Panc1 (cell line): ENCODE data around the gene BIRC6. TPM values are rescaled to one million over a fixed set of nuclear protein-coding genes. Genes with fewer than 3 reads are reported as not detected.

ENCODE experiments used
- ATAC-seq: fragments of 200-7000 bp; cut with Tn5 transposase; 2 replicates; pipeline ENCODE4 v1.9.1; 2020; ENCODE audit warnings: mild to moderate bottlenecking, moderate library complexity
- BruUV-seq: library from RNA; stranded (reverse); fragments of 400-500 nt; replicated peaks from 2 replicates; lab custom pipeline; 2021; lab: Mats Ljungman, UMichigan
- CTCF ChIA-PET: fragments of 300-600 bp; sonication (Branson Sonifier 250); formaldehyde crosslinking; loops from one replicate; lab custom pipeline; 2022; ENCODE audit warnings: antibody characterized with exemption; lab: Charles Lee
- POLR2A ChIA-PET: fragments of 300-600 bp; sonication (Branson Sonifier 250); formaldehyde crosslinking; loops from one replicate; lab custom pipeline; 2022; ENCODE audit warnings: antibody characterized with exemption; lab: Charles Lee
- DNase-seq: peaks from one replicate; pipeline ENCODE4 v3.0.0-alpha.2; 2010; ENCODE audit warnings: low read depth, low spot score
- H3K27ac ChIP-seq: 2 replicates; pipeline ENCODE4 v1.5.1; 2011; ENCODE audit warnings: mild to moderate bottlenecking, low read length, inconsistent platforms
- H3K27me3 ChIP-seq: fragments of 200-500 bp; sonication (Bioruptor generic); 2 replicates; pipeline ENCODE4 v1.6.0; 2014; ENCODE audit warnings: low read length, inconsistent platforms; ENCODE audit not compliant: control insufficient read depth, insufficient read depth
- H3K36me3 ChIP-seq: fragments of 200-500 bp; sonication (Bioruptor generic); 2 replicates; pipeline ENCODE4 v1.5.1; 2014; ENCODE audit warnings: inconsistent platforms, mild to moderate bottlenecking, low read length, moderate library complexity; ENCODE audit not compliant: control insufficient read depth, insufficient read depth
- H3K4me1 ChIP-seq: 2 replicates; pipeline ENCODE4 v1.5.1; 2011; ENCODE audit warnings: inconsistent platforms, mild to moderate bottlenecking, low read length, moderate library complexity; ENCODE audit not compliant: control insufficient read depth, insufficient read depth
- H3K4me3 ChIP-seq, 2 experiments: 2 replicates each; pipeline ENCODE4 v1.5.1; 2011 to 2012; ENCODE audit warnings: low read depth in 2 of 2, low read length in 2 of 2, mild to moderate bottlenecking in 2 of 2, inconsistent platforms in 1 of 2, moderate library complexity in 1 of 2
- H3K9me3 ChIP-seq: fragments of 200-500 bp; sonication (Bioruptor generic); 2 replicates; pipeline ENCODE4 v1.5.1; 2014; ENCODE audit warnings: low read depth, mild to moderate bottlenecking, inconsistent platforms, low read length, moderate library complexity; ENCODE audit not compliant: control insufficient read depth, insufficient read depth
- POLR2AphosphoS5 ChIP-seq: IDR thresholded peaks from 2 replicates; pipeline ENCODE4 v1.6.1; 2012; ENCODE audit warnings: mild to moderate bottlenecking, low read depth, low read length, moderate library complexity
- SIN3A ChIP-seq: IDR thresholded peaks from 2 replicates; pipeline ENCODE4 v1.6.1; 2012; ENCODE audit warnings: low read depth, mild to moderate bottlenecking, low read length, moderate library complexity, borderline replicate concordance; ENCODE audit not compliant: insufficient read depth
- TCF7L2 ChIP-seq: IDR thresholded peaks from 2 replicates; pipeline ENCODE4 v1.6.1; 2011; ENCODE audit warnings: mild to moderate bottlenecking, low read depth, low read length, inconsistent platforms
- in situ Hi-C: cut with HindIII; loops from 2 replicates; pipeline ENCODE4 v1.10.0; 2016; ENCODE audit warnings: low sequenced_read_pairs, low pct_unique_long_range_greater_than_20kb
- intact Hi-C: fragments of 100-400 bp; cut with micrococcal nuclease; formaldehyde crosslinking; loops from one replicate; pipeline ENCODE4 v1.10.0; 2022; ENCODE audit not compliant: unreplicated experiment
- total RNA-seq: library from RNA; stranded (reverse); gene quantifications from one replicate; pipeline ENCODE4 v1.2.1, GENCODE V29; 2021; ENCODE audit not compliant: unreplicated experiment
- TF ChIP-seq, protein P1 (sequence below): fragments of 450-650 bp; IDR thresholded peaks from 2 replicates; pipeline ENCODE4 v1.5.1; 2017; ENCODE audit warnings: mild to moderate bottlenecking
- TF ChIP-seq, protein P2 (sequence below), 2 experiments: IDR thresholded peaks; 2 replicates each; pipeline ENCODE4 v1.6.1; 2011 to 2012; ENCODE audit warnings: low read depth in 2 of 2, control low read depth in 1 of 2, low read length in 1 of 2, mild to moderate bottlenecking in 1 of 2, moderate library complexity in 1 of 2; ENCODE audit not compliant: insufficient read depth in 1 of 2

Gene BIRC6
- total RNA-seq, 1 experiment from 2014 or later = 73.1 TPM

- ATAC-seq = no peak
- Histone ChIP-seq H3K27ac (no peak overlapping the region), H3K36me3 (peaks cover 26% of the 10 kb centered on the region), H3K9me3 (no peaks in the 10 kb centered on the region), H3K4me1 (no peaks in the 10 kb centered on the region), H3K4me3 (no peak overlapping the region), H3K27me3 (no peaks in the 10 kb centered on the region)
- DNase-seq = no peak
- ChIA-PET POLR2A (no interaction called here), CTCF (no interaction called here)
- TF ChIP-seq POLR2AphosphoS5 = no peak
- TF ChIP-seq, protein P1, sequence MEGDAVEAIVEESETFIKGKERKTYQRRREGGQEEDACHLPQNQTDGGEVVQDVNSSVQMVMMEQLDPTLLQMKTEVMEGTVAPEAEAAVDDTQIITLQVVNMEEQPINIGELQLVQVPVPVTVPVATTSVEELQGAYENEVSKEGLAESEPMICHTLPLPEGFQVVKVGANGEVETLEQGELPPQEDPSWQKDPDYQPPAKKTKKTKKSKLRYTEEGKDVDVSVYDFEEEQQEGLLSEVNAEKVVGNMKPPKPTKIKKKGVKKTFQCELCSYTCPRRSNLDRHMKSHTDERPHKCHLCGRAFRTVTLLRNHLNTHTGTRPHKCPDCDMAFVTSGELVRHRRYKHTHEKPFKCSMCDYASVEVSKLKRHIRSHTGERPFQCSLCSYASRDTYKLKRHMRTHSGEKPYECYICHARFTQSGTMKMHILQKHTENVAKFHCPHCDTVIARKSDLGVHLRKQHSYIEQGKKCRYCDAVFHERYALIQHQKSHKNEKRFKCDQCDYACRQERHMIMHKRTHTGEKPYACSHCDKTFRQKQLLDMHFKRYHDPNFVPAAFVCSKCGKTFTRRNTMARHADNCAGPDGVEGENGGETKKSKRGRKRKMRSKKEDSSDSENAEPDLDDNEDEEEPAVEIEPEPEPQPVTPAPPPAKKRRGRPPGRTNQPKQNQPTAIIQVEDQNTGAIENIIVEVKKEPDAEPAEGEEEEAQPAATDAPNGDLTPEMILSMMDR = no peak
- TF ChIP-seq SIN3A = no peak
- TF ChIP-seq TCF7L2 = no peak
- TF ChIP-seq, protein P2, sequence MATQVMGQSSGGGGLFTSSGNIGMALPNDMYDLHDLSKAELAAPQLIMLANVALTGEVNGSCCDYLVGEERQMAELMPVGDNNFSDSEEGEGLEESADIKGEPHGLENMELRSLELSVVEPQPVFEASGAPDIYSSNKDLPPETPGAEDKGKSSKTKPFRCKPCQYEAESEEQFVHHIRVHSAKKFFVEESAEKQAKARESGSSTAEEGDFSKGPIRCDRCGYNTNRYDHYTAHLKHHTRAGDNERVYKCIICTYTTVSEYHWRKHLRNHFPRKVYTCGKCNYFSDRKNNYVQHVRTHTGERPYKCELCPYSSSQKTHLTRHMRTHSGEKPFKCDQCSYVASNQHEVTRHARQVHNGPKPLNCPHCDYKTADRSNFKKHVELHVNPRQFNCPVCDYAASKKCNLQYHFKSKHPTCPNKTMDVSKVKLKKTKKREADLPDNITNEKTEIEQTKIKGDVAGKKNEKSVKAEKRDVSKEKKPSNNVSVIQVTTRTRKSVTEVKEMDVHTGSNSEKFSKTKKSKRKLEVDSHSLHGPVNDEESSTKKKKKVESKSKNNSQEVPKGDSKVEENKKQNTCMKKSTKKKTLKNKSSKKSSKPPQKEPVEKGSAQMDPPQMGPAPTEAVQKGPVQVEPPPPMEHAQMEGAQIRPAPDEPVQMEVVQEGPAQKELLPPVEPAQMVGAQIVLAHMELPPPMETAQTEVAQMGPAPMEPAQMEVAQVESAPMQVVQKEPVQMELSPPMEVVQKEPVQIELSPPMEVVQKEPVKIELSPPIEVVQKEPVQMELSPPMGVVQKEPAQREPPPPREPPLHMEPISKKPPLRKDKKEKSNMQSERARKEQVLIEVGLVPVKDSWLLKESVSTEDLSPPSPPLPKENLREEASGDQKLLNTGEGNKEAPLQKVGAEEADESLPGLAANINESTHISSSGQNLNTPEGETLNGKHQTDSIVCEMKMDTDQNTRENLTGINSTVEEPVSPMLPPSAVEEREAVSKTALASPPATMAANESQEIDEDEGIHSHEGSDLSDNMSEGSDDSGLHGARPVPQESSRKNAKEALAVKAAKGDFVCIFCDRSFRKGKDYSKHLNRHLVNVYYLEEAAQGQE (IDR thresholded peaks at IDR 0.05; ENCODE audit: insufficient read depth in 1 of 2, low read depth in 2 of 2, low read length in 1 of 2) = no peak
- in situ Hi-C loops (no loop called here), intact Hi-C loops (no loop called here)
- BruUV-seq = no TSS peak
Measured at GRCh38 chr2:32523686-32524085, 166.9 kb downstream of the BIRC6 start.

DNA sequence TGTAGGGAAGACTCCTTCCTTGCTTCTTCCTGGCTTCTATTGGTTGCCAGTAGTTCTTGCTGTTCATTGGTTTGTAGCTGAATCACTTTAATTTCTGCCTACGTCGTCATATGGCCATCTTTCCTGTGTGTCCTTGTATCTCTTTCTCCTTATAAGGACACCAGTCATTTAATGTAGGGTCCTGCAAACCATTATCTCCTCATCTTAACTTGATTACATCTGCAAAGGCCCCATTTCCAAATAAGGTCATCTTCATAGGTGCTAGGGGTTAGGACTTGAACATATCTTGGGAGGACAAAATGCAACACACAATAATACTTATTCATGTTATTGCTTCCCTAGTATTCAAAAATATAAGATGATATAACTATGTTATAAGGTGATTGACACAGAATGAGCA, 175.5 kb downstream of the BIRC6 start:
- ChIA-PET POLR2A (no interaction called here), CTCF (no interaction called here)
- H3K9me3 ChIP-seq = no peaks in the 10 kb centered on the region
- H3K27me3 ChIP-seq = no peaks in the 10 kb centered on the region
- intact Hi-C loops = no loop called here
- BruUV-seq = no TSS peak
- no peak overlapping the region for H3K27ac ChIP-seq
- no peak for ATAC-seq
- in situ Hi-C loops = no loop called here
- H3K4me3 ChIP-seq = no peak overlapping the region
- no peak for DNase-seq
- TF ChIP-seq, protein P2 (IDR thresholded peaks at IDR 0.05; ENCODE audit: insufficient read depth in 1 of 2, low read depth in 2 of 2, low read length in 1 of 2) = no peak
- TF ChIP-seq, protein P1 = no peak
- H3K4me1 ChIP-seq = no peaks in the 10 kb centered on the region
- peaks cover 11% of the 10 kb centered on the region for H3K36me3 ChIP-seq
